A549 (cell line): Measurements from ENCODE around the gene DYNC2I2.

ENCODE experiments used
- JUN ChIP-seq, 2 experiments: fragments of >200 bp; sonication (Bioruptor Twin); formaldehyde crosslinking; IDR thresholded peaks; 2 replicates in 1 of 2; 3 replicates in 1 of 2; pipeline ENCODE4 v1.6.1; 2016 to 2017
- PHF8 ChIP-seq: fragments of 200-600 bp; sonication (generic); IDR thresholded peaks from 2 replicates; pipeline ENCODE4 v1.6.1; 2016; ENCODE audit warnings: low read depth, mild to moderate bottlenecking, antibody characterized with exemption, moderate library complexity, borderline replicate concordance
- POLR2A ChIP-seq: IDR thresholded peaks from 2 replicates; pipeline ENCODE4 v1.6.1; 2012; ENCODE audit warnings: mild to moderate bottlenecking, low read length
- RAD21 ChIP-seq, 2 experiments: fragments of >200 bp in 1 of 2; sonication (Bioruptor Twin) in 1 of 2; formaldehyde crosslinking in 1 of 2; IDR thresholded peaks in 1 of 2; conservative IDR thresholded peaks in 1 of 2; 2 replicates in 1 of 2; 3 replicates in 1 of 2; pipeline ENCODE4 v1.6.1; 2012 to 2018; ENCODE audit warnings: inconsistent platforms in 1 of 2
- ZFP36 ChIP-seq: fragments of 450-650 bp; IDR thresholded peaks from 2 replicates; pipeline ENCODE4 v1.6.1; 2014; ENCODE audit warnings: borderline replicate concordance; ENCODE audit not compliant: partially characterized antibody
- ZNF302 ChIP-seq: fragments of 250-450 bp; sonication (Bioruptor Pico); IDR thresholded peaks from 2 replicates; pipeline ENCODE4 v1.9.0; 2021; ENCODE audit warnings: inconsistent platforms, mild to moderate bottlenecking, moderate library complexity
- TF ChIP-seq, protein P1 (sequence below): fragments of >200 bp; sonication (Bioruptor Twin); formaldehyde crosslinking; IDR thresholded peaks from 3 replicates; pipeline ENCODE4 v1.5.1; 2016

DNA sequence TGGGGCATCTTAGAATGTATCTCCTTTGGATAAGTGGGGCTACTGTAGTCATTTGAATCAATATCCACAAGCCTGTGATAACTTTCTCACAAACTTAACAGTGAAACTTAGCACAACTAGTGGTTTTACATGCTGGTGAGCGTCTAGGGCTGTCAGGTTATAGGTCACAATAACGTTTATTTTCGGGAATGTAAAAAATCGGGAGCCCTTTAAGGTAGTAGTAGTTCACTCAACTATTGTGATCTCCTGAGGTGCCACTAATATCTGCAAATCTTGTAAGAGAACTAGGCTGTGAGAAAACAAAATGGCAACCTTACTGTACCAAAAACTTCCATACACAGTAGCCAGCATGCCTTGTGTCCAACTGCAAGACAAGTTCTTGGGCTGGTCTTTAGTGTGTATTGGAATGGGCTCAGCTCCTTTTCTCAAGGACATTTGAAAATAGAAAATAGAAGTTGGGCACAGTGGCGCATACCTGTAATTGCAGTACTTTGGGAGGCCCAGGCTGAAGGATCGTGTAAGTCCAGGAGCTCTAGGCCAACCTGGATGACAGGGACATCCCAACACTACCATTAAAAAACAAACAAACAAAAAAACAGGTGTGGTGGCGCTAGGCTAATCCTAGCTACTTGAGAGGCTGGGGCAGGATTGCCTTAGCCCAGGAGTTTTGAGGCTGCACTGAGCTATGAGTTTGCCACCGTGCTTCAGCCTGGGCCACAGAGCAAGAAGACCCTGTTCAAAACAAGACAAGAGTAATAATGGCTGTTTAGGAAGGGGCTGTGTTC is 40.5 kb upstream of the DYNC2I2 start:
- TF ChIP-seq, protein P1, sequence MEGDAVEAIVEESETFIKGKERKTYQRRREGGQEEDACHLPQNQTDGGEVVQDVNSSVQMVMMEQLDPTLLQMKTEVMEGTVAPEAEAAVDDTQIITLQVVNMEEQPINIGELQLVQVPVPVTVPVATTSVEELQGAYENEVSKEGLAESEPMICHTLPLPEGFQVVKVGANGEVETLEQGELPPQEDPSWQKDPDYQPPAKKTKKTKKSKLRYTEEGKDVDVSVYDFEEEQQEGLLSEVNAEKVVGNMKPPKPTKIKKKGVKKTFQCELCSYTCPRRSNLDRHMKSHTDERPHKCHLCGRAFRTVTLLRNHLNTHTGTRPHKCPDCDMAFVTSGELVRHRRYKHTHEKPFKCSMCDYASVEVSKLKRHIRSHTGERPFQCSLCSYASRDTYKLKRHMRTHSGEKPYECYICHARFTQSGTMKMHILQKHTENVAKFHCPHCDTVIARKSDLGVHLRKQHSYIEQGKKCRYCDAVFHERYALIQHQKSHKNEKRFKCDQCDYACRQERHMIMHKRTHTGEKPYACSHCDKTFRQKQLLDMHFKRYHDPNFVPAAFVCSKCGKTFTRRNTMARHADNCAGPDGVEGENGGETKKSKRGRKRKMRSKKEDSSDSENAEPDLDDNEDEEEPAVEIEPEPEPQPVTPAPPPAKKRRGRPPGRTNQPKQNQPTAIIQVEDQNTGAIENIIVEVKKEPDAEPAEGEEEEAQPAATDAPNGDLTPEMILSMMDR: no peak
- TF ChIP-seq ZNF302 (CRISPR knock-in tag) (no peak), ZFP36 (no peak), PHF8 (no peak), JUN (IDR thresholded peaks at IDR 0.05) (no peak; a peak in 1 of 5 replicates), RAD21 (conservative IDR thresholded peaks at IDR 0.05 in 1 of 2, IDR thresholded peaks at IDR 0.05 in 1 of 2) (no peak), POLR2A (no peak)
